HL-60/S4 treated with retinoic acid at 250 ng/mL for 4 days and 3 days (cell line): ENCODE measurements around the gene RPS19.

Experiments
- in situ Hi-C: fragments of 300-500 bp; cut with MboI; formaldehyde crosslinking; loops from 2 replicates; pipeline ENCODE4 v1.7.0; 2022; ENCODE audit warnings: low sequenced_read_pairs

The RPS19 gene

GRCh38 chr19:41897181-41897580 is 37.1 kb downstream of the RPS19 start:
- in situ Hi-C loops: no loop called here

DNA sequence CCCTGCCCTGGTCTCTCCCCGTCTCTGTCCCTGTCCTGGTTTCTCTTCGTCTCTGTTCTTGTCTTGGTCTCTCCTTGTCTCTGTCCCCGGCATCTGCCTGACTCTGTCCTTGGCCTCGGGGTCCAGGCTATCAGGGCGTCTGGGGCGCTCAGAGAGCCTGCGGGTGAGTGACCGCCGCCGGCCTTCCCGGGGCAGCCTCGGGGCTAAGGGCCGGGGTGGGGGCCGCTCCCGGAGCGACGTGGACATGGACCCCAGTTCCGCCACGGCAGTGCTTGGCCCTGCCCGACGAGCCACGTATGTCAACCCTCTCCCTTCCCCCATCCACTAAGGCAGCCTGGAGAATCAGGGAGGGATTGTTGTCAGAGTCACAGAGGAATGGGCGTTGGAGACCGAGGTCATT is 37.8 kb downstream of the RPS19 start:
- in situ Hi-C loops: no loop called here

DNA sequence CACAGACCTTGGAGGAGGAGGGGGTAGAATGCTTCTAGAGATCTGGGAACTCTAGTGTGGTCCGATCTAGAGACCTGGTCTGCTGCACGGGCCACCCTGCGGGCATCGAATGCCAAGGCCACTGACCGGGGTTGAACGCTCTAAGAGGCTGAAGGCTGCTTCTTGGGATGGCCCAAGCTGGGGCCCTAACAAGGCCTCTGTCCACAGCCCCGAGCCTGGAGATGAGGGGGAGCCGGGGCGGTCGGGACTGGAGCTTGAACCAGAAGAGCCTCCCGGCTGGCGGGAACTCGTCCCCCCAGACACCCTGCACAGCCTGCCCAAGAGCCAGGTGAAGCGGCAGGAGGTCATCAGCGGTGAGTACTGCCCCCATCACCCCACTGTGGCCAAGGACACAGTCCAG is 38.2 kb downstream of the RPS19 start:
- in situ Hi-C loops: no loop called here

DNA sequence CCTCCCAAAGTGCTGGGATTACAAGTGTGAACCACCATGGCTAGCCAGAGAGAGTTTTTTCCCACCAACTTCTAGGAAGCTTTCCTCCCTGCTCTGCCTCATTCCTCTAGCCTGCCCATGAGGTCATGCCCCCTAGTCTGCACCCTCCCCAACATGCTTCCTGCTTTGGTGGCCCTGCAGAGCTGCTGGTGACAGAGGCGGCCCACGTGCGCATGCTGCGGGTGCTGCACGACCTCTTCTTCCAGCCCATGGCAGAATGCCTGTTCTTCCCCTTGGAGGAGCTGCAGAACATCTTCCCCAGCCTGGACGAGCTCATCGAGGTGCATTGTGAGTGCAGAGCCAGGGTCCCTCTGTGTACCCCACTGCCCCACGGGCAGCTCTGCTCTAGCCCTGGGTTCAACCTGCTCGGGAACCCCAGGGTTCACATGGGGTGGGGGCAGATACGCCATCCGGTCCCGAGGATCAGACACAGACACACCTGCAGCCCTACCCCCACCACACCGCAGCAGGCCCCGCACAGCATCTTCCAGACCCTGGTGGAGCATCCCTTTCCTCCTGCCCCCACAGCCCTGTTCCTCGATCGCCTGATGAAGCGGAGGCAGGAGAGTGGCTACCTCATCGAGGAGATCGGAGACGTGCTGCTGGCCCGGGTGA is 41.8 kb downstream of the RPS19 start:
- in situ Hi-C loops: no loop called here

DNA sequence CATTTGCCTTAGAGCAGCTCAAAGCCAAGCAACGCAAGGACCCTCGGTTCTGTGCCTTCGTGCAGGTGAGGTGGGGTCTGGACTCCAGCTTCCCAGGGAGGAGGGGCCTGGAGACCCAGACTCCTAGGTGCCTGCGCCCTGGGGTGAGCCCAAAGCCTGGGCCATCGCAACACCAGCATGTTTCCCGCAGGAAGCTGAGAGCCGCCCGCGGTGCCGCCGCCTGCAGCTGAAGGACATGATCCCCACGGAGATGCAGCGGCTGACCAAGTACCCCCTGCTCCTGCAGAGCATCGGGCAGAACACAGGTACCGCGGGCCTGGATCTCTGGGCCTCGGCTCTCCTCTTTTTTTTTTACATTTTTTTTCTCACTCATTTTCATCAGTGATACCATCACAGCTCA is 42.5 kb downstream of the RPS19 start:
- in situ Hi-C loops: no loop called here

DNA sequence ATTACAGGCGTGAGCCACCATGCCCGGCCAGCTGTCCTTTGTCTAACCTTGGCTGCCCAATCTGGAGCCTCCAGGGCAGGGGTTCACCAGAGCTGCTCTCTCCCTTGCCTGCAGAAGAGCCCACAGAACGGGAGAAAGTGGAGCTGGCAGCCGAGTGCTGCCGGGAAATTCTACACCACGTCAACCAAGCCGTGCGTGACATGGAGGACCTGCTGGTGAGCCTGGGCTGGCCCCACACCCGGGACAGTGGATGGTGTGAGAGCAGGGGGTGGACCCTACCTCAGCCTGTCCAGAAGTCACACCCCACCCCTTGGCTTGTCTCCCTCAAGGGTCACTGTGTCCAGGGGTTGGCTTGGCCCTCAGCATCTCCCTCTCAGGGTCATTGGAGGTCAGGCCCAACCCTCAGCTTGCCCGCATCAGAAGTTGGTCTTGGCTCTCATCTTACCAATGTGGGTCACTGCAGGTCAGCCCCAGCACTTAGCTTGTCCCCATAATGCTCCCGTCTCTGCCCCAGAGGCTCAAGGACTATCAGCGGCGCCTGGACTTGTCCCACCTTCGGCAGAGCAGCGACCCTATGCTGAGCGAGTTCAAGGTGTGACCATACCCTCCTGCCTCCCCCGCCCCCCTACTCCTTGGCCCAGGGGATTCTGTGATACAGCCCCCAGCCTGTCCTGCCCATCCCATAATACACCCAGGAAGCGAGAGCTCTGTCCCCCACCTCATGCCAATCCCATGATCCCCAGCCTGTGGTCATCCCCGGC is 43.3 kb downstream of the RPS19 start:
- in situ Hi-C loops: no loop called here

DNA sequence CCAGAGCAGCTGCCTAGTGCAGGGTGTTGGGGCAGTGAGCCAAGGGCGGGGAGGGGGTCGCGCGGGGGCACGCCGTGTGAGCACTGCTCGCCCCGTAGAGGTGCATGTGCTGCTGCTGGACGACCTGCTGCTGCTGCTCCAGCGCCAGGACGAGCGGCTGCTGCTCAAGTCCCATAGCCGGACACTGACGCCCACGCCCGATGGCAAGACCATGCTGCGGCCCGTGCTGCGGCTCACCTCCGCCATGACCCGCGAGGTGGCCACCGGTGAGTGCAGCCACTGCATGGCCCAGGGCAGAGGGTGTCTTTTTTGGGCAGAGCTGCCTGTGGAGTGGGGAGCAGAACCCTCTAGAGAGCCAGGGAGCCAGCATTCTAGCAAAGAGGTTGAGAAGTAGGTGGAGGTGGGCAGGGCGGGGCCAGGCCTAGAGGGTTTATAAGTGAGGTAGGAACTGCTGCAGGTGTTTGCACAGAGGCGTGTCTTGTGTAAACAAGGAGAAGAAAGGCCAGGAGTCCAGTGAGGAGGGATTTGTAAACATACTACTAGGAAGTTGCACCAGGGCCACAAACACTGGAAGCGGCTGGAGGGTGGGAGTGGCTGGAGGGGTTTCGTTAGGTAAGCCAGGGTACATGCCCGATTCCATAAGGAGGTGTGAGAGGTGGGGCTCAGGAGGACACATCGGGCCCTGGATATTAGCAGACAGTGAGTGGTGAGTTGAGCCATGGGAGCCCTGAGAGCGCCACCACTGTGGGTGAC is 44.2 kb downstream of the RPS19 start:
- in situ Hi-C loops: no loop called here

- in situ Hi-C loops: no loop called here
Measured at GRCh38 chr19:41905273-41906002, 45.4 kb downstream of the RPS19 start.

DNA sequence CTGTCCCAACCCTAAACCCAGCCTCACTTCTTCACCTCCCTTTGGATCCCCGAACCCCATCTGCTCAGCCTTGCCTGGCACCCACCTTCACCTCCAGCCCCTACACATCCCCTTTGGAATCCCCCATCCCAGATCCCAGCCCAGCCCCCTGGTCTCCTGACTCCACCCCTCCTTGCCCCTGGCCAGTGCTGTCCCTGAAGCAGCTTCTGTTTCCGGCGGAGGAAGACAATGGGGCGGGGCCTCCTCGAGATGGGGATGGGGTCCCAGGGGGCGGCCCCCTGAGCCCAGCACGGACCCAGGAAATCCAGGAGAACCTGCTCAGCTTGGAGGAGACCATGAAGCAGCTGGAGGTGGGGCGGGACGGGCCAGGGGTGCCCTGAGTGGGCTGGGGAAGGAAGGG is 46.2 kb downstream of the RPS19 start:
- in situ Hi-C loops: no loop called here

- in situ Hi-C loops: no loop called here
Measured at GRCh38 chr19:41906916-41907680, 47.0 kb downstream of the RPS19 start.

DNA sequence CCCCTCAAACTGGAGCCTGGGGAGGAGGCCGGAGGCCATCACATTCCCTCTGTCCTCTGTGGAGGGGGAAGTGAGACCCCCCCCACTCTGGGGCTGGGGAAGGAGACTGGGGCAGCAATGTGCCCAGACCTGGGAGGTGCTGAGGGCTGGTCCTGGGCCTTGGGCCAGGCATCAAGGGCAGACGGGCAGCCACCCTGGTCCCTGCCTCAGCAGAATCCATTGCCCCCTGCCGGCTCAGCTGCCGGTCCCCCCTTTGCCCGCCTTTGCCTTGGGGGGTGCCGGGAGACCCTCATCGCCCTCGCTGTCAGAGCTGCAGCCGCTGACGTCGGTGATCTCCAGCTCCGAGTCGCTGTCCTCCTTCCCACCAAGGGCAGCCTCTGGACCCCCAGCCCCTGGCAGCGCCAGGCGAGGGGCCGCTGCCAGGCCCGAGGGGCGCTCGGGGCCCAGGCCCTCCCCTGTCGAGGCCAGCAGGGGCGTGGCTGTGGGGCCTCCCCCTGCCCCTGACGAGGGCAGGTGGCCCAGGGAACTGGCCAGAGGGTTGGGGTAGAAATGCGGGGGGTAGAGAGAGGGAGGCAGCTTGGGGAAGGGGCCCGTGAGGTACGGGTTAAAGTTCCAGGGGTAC is 48.0 kb downstream of the RPS19 start:
- in situ Hi-C loops: no loop called here

DNA sequence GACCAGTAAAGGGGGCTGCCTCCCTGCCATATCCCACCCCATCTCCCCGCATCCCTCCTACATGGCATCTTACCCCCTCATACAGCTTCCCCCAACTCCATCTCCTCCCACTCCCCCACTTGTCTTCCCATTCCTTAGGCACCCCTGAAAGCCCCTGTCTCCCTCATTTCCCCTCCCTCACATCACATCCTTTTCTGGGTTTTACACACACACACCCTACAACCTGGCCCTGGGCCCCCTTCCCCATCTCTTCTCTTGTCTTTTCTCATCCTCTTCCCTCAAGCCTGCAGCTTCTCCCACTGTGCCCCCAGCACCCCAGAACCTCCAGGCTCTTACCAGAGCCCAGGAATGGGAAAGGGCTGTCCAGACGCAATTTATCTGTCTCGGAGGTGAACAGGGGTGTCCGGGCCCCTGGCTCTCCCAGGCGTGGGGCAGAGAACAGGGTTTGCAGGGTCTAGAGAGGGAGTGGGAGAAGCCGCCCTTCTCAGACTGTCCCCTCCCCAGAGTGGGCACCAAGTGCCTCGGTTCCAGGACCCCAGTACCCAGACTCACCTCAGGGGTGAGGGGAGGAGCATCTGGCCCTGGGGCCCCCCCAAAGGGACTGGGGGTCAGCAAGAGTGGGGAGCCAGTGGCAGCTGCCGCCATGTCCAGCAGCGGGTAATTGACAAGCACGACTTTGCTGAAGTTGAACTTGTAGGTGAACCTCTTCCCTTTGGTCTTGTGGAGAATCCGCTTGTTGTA is 48.8 kb downstream of the RPS19 start:
- in situ Hi-C loops: no loop called here

- in situ Hi-C loops: no loop called here
Measured at GRCh38 chr19:41909706-41910105, 49.7 kb downstream of the RPS19 start.

DNA sequence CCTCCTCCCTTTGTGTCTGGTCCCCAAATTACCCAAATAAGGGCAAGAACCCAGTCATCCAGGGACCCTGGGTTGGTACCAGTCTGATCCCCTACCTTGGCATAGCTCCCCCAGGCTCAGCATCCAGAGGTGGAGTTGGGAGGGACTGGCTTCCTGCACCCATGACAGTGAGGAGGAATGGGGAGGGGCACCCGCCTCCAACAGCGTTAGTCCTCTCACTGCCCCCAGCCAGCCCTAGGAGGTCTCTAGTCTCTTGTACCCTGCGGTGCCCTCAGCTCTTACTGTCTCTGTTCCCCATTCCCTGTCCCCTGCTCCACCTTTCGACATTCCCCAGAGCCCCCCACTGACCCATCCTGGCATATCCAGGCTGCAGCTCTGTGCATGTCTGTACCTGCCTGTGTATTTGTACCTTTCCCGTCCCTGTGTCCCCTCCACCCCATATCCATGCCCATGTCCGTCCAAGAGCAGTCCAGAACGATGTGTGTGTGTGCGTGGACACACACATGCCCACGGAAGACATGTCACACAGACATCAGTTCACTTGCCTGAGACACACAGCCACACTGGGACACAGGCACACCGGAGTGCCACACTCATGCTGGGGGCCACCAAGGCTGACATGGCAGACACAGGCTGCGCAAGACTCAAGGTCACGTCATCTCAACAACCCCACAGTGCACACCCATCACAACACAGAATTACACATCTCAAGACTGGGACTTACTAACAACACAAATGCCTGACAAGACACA is 50.4 kb downstream of the RPS19 start:
- in situ Hi-C loops: no loop called here

DNA sequence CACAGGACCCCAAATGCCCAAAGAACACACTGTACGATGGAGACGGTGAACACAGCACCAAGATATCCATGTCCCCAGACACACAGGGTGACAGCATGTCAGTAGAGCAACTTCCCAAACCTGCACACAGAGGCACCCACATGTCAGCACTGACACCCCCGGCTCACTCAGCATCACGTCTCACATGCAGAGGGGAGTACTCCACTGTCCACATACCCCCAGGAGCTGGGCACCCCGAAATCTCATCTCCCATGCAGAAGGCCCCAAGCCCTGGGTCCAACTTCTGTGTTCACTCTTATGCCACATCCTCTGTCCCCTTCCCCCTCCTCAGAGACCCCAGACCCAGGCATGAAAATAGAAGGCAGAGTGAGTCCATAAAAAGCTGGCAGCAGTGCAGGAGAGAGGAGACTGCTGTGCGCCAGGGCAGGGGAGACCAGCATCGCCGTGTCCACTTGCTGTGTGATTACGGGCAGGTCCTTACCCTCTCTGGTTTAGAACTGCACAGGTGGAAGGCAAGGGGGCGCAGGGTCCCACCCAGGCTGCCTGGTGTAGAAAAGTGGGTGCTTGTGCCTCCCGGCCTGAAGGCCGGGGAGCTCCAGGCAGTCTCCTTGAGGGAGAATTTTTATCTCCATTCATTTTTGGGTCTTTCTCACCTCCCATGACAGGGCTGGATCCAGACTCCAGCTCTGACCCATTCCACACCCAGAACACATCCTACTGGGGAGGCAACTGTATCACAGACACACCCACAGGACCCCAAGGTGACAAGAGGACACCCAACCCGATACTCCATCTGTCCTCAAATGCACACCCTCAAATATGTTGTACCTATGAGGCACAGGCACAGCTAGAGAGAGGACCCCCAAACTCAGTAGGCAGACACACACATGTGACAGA is 51.2 kb downstream of the RPS19 start:
- in situ Hi-C loops: no loop called here

DNA sequence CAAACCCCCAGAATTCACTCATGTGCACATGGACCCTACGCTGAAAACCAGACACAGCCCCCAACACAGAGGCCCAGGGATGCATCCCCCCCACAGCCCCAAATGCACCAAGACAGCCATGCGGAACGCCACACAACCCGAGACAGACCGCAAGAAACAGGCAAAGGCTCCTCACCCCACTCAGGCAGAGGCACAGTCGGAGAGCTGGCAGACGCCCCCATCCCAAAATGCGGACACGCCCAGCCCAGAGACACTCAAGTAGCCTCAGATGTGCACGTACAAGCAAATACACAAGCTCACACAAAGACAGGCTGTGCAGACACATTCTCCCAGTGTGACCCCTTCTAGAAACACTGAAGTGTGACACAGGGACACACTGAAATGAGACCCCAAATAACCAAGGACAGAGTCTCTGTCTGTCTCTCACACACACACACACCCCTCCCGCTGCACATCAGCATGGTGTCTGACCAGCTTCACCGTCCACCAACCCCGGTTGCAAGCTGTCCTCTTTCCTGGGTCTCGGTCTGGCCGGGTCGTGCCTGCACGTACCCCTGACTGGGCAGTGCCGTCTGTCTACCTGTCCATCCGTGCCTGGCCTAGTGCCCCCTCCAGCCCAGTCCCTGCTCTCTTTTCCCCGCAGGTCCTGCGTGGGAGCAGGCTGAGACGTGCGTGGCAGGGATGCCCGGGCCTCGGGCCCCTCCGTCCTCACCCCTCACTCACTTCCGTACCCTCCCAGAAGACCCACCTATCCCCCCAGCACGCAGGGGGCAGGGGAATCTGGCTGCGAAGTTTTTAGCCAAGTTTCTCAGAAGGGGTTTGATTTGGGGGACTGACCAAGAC is 52.1 kb downstream of the RPS19 start:
- in situ Hi-C loops: no loop called here
